H1 (cell line): ENCODE data around the gene CLEC4F. TPM values are rescaled to one million over a fixed set of nuclear protein-coding genes. Genes with fewer than 3 reads are reported as not detected.

Experiments used
- BRCA1 ChIP-seq: IDR thresholded peaks from 2 replicates; pipeline ENCODE4 v1.6.1; 2012; ENCODE audit warnings: low read depth, low read length, improper control_type of control experiment
- CBX8 ChIP-seq: fragments of 300-800, 300-1000 bp; sonication (generic); IDR thresholded peaks from 2 replicates; pipeline ENCODE4 v1.7.1; 2016; ENCODE audit warnings: low read depth, low read length, borderline replicate concordance
- RAD21 ChIP-seq, 2 experiments: IDR thresholded peaks in 1 of 2; conservative IDR thresholded peaks in 1 of 2; 2 replicates each; pipeline ENCODE4 v1.6.1; 2011; ENCODE audit warnings: low read depth in 2 of 2, low read length in 2 of 2, improper control_type of control experiment in 1 of 2, inconsistent platforms in 1 of 2, mild to moderate bottlenecking in 1 of 2, moderate library complexity in 1 of 2
- polyA plus RNA-seq, 7 experiments: library from polyadenylated mRNA; depleted of rRNA in 3 of 7; stranded (reverse) in 5 of 7; unstranded in 2 of 7; fragments of >200 nt in 5 of 7; fragments of 200-250 nt in 2 of 7; gene quantifications; 1 replicate in 5 of 7; 2 replicates in 1 of 7; 4 replicates in 1 of 7; pipeline versions ENCODE4 v1.2.1 to v1.2.3, GENCODE V29; 2011 to 2013; ENCODE audit warnings: missing spikeins in 2 of 7, mixed read lengths in 2 of 7
- total RNA-seq: library from RNA; stranded (reverse); fragmentation: NEBNext Ultra II Directional; extraction: Animal tissue kit (Norgen Biotek cat#: 25700); gene quantifications from 2 replicates; pipeline ENCODE4 v1.2.1, GENCODE V29; 2021

Gene CLEC4F
- total and polyA plus RNA-seq, 2 of the 8 experiments (the other 6 are each of a cell fraction or from before 2014, with no cell fraction given) = not detected

DNA sequence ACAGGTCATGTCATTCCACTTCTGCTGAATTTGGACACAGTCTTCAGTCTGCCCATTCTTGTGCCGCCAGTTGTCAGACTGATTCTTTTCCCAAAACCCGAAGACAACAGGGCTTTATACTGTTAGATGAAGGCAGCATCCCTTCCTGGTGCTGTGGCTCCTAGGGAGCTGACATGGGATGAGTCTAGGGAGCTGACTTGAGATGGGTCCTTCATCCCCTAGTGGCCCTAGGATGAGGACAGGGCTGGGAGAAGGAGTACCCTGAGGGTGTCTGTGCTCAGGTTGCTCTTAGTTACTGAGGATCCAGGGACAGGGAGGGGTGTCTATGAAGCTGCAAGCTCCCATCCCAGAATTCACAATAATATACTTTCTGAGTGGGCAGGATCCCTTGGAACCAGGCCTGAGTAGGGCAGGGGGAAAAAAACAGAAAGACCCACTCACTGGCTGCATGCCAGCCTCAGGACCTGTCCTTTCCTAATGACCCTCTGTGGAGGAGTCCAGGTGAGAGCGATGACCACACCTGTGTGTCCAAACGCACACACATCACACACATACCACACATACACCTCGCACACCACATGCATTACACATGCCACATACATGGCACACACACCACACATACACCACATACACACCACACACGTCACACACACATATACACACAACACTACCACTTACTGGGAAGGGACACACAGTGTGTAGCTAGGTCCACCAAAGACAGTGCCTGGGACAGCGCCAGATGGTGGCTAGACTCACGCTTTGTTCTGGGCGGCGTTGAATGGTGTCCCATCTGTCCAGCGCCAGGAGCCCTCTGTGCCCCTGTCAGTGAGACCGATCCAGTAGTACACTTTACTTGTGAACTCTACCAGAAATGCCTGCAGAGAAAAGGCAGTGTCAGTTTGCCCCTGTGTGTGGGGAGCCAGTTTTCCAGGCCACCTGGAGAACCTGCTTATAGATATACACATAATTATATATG, 11.1 kb downstream of the CLEC4F start (continued):
- TF ChIP-seq RAD21 (IDR thresholded peaks at IDR 0.05 in 1 of 2, conservative IDR thresholded peaks at IDR 0.05 in 1 of 2; ENCODE audit: low read depth in 2 of 2, low read length in 2 of 2) = no peak
- no peak for TF ChIP-seq BRCA1
- TF ChIP-seq CBX8 = no peak
